ENCODE data around the gene PKP2.

DNA sequence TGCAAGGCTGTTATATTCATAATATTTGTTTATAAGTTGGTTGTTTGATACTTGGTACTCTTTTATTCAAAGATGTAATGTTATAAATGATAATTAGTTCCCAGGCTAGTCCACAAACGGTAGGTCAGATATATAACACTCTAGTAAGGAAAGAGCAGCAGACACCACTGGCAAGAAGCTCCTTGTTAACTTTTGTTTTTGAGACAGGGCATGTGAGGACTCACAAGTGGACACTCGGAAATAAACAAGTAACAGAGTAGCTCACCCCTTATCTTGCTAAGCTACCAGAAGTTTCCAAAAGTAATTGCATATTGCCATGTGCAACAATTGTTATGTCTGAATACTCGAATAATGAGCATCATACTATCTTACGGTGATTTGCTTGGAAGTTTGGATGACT is 102.3 kb downstream of the PKP2 start:
- TF ChIP-seq, protein P1, sequence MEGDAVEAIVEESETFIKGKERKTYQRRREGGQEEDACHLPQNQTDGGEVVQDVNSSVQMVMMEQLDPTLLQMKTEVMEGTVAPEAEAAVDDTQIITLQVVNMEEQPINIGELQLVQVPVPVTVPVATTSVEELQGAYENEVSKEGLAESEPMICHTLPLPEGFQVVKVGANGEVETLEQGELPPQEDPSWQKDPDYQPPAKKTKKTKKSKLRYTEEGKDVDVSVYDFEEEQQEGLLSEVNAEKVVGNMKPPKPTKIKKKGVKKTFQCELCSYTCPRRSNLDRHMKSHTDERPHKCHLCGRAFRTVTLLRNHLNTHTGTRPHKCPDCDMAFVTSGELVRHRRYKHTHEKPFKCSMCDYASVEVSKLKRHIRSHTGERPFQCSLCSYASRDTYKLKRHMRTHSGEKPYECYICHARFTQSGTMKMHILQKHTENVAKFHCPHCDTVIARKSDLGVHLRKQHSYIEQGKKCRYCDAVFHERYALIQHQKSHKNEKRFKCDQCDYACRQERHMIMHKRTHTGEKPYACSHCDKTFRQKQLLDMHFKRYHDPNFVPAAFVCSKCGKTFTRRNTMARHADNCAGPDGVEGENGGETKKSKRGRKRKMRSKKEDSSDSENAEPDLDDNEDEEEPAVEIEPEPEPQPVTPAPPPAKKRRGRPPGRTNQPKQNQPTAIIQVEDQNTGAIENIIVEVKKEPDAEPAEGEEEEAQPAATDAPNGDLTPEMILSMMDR (IDR thresholded peaks at IDR 0.05; ENCODE audit: low read depth, low read length, missing input control): no peak
- TF ChIP-seq SP1 (IDR thresholded peaks at IDR 0.05) (no peak), GABPA (IDR thresholded peaks at IDR 0.05 in 1 of 2, conservative IDR thresholded peaks at IDR 0.05 in 1 of 2) (no peak), JUND (IDR thresholded peaks at IDR 0.05) (no peak)
- TF ChIP-seq, protein P2, sequence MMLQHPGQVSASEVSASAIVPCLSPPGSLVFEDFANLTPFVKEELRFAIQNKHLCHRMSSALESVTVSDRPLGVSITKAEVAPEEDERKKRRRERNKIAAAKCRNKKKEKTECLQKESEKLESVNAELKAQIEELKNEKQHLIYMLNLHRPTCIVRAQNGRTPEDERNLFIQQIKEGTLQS (IDR thresholded peaks at IDR 0.05): no peak
- TF ChIP-seq, protein P3, sequence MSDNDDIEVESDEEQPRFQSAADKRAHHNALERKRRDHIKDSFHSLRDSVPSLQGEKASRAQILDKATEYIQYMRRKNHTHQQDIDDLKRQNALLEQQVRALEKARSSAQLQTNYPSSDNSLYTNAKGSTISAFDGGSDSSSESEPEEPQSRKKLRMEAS (IDR thresholded peaks at IDR 0.05): no peak
- TF ChIP-seq, protein P4, sequence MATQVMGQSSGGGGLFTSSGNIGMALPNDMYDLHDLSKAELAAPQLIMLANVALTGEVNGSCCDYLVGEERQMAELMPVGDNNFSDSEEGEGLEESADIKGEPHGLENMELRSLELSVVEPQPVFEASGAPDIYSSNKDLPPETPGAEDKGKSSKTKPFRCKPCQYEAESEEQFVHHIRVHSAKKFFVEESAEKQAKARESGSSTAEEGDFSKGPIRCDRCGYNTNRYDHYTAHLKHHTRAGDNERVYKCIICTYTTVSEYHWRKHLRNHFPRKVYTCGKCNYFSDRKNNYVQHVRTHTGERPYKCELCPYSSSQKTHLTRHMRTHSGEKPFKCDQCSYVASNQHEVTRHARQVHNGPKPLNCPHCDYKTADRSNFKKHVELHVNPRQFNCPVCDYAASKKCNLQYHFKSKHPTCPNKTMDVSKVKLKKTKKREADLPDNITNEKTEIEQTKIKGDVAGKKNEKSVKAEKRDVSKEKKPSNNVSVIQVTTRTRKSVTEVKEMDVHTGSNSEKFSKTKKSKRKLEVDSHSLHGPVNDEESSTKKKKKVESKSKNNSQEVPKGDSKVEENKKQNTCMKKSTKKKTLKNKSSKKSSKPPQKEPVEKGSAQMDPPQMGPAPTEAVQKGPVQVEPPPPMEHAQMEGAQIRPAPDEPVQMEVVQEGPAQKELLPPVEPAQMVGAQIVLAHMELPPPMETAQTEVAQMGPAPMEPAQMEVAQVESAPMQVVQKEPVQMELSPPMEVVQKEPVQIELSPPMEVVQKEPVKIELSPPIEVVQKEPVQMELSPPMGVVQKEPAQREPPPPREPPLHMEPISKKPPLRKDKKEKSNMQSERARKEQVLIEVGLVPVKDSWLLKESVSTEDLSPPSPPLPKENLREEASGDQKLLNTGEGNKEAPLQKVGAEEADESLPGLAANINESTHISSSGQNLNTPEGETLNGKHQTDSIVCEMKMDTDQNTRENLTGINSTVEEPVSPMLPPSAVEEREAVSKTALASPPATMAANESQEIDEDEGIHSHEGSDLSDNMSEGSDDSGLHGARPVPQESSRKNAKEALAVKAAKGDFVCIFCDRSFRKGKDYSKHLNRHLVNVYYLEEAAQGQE (IDR thresholded peaks at IDR 0.05): no peak

Measured in liver (tissue), 3 donors.